Glomerular endothelial cell (primary cell): Measurements from ENCODE around the gene TPM1. TPM values are rescaled to one million over a fixed set of nuclear protein-coding genes. Genes with fewer than 3 reads are reported as not detected.

Source experiments
- DNase-seq: peaks from one replicate; pipeline ENCODE4 v3.0.0-alpha.2; 2011; ENCODE audit warnings: low read depth, low spot score; ENCODE audit errors: extremely low read depth
- total RNA-seq: library from RNA; depleted of rRNA; stranded (reverse); fragments of >200 nt; gene quantifications from 2 replicates; pipeline ENCODE4 v1.2.3, GENCODE V29; 2015

Gene TPM1
- total RNA-seq, 1 donor from 2014 or later, result 748 TPM

DNA sequence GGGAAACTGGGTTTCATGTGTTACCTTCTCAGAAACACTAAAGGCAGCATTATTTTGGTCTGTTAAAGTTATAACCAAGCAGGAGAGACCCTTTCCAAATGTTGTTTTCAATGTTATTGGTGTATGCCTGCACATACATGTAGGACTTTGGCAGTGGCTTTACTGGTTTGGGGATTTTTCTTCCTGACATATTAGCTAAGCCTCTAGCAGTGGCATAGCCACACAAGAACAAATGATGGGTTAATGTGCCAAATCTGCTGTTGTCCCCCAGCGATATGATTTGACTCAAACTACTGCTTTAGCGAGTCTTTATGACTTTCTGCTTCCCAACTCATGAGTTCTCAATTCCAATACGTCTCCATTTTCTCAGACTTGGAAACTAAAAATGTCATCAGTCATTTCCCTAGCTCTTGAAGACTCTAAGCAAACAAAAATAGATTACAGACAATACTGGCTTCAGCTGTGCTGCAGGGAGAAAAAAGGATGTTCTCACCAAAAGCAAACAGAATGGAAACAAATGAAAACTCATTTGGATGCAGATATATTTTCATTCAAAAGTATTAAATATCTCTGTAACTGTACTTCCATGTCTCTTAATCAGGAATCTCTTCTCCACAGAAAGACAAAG, 29.6 kb downstream of the TPM1 start:
- DNase-seq, result no peak

DNA sequence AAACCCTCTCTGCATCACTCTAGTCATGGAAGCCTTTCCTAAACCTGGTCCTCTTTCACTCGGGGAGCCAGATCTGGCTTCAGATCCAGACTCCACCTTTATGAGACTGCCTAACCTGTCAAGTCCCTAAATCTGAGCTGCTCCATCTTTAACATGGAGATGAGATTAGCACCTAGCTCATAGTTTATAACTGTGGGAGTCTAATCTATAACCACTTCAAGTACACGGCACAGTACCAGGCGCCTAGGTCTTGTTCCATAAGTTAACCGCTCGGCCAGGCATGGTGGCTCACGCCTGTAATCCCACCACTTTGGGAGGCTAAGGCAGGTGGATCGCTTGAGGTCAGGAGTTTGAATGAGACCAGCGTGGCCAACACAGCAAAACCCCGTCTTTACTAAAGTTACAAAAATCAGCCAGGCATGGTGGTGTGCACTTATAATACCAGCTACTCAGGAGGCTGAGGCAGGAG, 30.3 kb downstream of the TPM1 start:
- DNase-seq, result no peak

DNA sequence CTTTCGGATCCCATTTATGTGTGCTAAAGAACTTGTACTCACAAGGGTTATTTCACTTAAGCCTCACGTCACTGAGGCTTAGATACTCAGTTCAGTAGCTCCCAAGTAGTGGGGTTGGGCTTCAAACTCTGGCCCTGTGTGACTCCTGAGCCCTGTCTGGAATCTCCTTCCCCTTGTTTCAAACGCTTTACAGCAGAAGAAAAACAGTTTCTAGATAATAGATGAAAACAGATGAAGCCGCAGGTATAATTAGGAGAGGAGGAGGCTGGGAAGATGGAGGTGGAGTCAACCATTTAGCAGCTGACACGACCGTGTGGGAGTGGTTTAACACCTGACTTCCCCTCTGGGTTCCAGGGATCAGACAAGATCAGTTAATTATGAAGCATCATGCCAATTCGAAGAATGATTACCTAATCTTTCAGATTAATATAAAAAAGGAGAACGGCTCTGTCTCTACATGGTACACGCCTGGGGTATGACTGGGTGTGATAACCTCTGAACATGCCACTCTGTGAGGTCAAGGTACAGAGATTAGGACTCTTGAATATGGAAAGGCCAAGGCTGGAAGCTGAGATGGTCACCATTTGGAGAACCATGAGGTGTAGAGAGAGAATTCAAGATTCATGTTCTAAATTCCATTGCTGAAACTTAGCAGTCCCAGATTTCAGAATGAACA, 31.1 kb downstream of the TPM1 start:
- no peak for DNase-seq

DNA sequence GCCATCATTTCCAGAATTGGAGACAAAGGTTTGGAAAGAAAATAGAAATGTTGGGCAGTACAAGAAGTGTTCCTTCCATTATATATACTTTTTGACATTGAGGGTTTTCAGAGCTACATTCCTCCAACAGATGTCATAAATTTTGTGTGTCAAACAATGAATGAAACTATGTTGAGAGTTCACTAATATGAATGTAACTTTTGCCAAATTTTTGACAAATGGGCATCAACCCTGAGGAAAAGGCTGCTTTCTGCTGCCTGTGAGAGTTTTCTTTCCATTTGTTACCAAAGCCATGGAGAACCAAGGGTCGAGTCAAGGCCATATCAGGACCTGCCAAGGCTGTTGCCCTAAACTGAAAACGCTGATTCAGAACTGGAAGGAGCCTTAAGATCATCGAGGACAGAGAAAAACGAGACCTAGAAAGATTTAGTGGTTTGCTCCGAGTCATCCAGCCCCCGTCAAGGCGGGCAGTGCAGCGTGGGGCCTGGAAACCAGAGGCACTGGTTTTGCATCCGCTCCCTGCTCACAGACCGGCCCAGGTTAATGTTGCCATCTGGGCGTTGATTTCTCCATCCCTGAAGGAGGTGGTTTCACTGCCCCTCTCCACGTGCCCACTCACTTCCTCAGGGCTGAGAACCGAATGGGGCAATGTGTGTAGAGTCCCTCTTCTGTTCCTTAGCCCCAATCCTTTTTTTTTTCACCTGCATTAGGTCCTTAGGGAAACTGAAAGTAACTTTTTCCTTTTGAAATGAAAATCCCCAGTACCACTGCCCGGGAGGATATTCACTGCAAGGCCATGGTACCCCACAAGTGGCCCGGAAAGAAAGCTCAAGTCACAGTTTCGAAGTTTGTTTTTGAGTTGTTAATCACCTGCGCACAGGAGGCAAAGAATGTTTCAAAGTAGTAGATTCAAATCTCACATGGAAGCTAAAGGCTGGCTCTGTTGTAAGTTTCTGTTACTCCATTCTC, 32.8 kb downstream of the TPM1 start:
- no peak for DNase-seq

DNA sequence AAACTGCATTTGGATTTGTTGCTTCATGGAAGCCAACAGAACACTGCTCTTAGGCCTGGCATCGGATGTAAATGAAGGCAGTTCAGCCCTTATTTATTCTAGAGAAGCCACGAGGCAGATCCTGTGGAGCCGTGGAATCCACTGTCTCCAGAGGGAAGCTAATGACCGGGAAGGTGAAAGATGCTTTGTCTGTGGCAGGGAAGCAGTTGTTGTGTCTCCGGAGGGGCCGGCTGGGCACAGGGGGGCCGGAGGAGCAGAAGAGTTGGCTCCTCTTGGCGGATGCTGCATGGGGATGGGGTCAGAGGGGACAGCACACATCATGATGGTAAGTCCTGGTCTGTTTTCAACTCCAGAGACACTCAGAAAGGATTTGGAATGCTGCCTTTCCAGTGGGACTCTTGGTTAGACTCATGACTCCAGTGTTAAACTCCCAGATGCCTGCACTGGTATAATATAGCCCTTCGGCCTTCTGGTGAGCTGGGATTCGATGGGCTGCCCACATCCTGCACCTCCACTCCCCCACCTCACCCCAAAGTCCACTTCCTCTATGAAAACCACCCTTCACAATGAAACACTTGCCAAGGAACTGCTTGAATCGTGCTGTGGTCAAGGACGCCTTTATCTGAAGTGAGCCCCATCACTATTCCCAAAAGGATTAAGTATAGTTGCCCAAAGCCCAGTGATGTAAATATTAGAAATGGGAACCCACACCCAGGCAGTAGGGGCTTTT, 33.6 kb downstream of the TPM1 start:
- no peak for DNase-seq

DNA sequence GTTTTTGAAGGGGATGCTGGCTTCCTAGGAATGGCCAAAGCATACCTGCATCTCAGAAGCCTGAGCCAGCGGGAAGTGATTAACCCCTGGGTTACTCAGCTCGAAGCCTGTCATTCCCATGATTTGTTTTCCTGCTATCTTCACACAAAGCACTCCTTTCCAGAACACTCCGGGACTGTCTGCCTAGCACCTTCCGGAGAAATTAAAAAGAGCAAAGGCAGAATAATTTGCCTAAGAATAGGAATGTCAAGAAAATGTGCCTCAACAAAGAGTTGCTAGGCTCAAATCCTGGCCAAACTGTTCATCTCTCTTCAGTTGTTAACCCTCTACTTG, 34.1 kb downstream of the TPM1 start:
- DNase-seq, result no peak

DNA sequence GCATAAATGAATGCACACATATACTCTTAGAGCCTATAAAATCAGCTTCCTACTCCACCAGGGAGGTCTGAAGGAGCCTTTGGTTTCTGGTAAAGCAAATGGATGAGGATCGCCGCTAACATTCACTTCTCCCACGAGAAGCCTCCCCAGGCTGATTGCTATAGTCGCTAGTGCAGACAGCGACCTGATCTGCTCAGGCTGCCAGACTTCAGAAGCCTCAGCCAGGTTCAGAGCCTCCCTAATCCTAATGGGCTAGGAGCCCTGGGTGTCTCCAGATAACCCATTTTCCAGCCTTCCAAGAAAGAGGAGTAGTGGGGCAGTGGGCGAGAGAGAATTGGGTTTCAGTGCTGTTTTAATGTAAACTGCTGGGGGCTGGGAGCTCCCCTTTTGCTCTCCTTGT, 35.4 kb downstream of the TPM1 start:
- no peak for DNase-seq

DNA sequence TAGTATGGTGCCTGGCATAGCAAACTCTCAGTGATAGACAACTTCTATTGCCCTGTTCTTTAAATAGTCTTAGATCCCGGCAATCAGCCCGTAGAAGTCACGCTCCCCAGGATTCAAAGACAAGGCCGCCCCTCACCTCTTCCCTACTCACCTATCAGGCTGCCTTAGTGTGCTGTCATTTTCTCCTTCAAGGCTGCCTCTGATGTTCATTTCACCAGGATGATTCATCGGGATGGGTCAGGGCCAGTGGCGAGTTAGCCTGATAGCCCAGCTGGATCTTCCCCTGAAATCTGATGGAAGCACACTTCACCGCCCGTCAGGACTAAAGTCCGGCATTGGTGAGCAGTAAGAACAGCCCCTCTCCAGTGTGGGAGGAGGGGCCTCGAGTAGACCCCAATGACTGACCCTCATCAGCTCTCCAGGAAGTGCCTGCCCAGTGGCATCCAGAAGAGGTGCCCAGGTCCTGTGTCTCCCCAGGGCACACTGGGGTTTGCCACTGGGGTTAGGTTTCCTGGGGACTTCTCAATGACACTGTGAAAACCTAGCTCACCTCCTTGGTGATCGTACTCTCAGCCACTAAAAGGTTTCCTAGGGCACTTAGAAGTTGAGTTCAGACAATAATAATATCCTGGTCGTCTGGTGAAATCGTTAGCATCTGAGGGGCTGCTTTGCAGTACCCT, 37.5 kb downstream of the TPM1 start:
- no peak for DNase-seq

DNA sequence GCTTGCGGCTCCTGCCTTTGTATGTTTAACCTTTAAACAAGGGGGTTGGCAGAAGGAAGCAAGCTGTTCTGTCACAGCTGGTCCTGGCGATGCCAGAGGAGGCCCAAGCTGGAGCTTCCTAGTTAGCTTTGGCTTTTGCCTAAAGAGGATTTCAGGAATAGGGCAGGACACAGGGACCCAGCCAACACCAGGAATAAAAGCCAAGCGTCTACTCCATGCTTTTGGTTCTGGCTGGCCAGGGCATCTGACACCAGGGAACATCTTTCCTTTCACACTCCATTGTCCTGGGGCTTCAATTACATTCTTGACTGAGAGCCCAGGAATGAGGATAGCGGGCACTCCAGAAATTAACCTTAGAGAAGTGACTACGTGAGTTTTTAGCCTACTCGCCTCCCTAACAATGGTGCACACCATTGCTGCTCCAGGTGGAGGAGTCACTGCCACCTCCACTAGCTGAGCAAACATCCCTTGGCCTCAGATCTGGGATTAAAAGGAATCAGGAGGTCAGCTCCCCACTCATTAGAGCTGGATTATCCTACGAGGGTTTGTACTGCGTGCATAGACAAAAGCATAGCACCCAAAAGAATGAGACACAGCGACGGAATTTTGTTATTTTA, 38.2 kb downstream of the TPM1 start:
- DNase-seq, result no peak

DNA sequence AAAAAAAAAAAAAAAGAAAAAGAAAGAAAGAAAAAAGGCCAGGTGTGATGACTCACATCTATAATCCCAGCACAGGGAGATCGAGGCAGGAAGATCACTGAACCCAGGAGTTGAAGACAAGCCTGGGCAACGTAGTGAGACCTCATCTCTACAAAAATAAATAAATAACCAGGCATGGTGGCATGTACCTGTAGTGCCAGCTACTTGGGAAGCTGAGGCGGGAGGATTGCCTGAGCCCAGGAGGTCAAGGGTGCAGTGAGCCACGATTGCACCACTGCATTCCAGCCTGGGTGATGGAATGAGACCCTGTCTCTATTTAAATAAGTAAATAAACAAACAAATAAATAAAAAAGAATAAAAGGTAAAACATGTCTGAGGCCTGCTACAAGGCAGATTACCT, 39.8 kb downstream of the TPM1 start:
- DNase-seq, result no peak

DNA sequence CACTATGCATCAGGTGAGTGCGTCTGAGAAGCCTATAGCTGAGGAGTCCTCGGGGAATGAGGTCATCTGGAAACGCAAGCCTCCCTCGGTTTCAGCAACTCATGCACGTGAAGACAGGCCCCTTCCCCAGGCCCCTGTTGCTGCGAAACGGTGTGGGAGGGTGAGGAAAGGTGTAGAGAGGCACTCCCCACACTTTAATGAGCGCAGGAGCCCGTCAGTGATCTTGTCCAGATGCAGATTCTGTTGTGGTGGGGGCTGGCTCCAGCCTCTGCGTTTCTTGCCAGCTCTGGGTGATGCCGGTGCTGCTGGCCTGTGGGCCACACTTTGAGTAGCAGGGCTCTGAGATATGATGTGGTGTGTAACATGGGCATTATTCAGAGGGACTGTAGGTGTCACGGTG, 40.5 kb downstream of the TPM1 start:
- no peak for DNase-seq

DNA sequence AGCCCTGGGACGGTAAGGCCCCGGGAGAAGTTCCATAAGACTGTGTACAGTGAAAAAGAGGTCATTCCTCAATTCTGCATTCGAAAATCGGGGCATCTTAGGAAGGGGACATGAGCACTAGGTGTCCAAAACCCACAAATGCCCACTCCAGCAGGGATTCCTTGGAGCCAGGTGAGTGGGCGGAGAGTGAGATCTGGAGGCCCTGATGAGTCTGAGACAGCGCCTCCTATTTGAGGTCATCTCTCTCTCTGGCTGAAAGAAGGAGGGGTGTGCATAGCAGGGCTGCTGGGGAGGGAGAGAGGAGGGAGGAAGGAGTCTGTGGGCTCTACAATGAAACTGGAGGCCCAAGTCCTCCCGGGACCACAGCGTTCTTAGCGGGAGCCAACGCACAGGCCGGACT, 41.0 kb downstream of the TPM1 start:
- no peak for DNase-seq

DNA sequence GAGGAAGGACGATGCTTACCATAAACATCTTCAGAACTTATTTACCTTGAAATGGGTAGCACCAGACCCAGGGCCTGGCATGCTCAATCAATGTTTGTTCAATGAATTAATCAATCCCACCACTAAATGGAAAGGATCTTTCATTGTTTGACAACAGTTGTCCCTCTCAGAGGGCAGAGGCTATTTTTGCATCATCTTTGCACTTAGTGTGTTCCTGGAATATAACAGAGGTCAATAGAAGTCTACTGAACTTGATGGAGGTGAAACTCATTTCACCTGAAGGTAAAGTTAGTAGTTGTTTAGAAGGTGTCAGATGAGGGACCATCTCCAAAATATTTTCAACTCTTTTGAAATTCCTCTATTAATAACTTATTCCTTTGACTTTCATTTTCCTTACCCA, 42.3 kb downstream of the TPM1 start:
- no peak for DNase-seq

DNA sequence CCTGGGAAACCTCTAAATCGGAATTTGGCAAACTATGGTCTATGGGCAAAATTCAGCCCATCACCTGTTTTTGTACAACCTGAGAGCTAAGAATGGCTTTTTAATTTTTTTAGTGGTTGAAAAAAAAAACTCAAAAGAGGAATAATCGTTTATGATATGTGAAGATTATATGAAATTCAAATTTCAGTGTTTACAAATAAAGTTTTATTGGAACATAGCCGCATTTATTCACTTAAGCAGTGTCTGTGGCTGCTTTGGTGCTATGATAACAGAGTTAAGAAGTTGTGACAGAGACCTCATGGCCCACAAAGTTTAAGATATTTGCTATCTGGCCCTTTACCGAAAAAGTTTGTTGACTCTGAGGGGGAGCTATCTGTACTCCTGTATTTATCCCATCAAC, 42.7 kb downstream of the TPM1 start:
- DNase-seq, result no peak

DNA sequence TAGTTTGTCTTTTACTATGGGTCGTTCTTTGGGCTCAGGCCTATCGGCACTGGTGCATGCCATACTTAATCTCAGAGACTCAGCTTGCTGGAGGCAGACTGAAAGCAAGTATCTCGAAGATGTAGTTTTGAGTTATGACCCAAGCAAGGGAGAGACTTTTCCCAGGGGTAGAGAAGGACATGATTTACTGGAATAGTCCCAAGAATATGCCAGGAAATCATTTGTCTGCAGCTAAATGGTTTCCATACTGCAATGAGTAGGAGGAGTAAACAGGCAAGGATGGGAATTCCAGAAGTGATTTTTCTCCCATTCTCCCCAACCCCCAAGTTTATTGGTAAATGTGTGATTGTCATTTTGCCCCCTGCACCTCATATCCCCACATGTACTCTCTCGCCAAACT, 43.7 kb downstream of the TPM1 start:
- DNase-seq, result no peak

DNA sequence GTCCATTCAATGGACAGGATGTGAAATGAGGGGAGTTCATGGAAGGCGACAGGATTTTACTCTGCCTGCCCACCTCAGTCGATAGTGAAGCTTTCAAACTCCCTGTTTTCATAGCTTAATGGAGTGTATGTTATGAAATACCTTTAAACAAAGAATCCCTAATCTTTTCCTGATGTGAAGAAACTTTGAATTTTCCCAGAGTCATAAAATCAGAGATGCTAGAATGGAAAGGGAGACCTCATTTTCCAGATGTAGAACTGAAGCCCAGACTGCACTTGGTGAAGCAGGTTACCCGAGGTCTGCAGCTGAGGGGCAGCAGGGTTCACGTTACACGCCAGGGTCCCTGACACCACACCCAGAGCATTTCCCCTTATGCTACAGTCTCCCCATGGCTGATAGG, 44.4 kb downstream of the TPM1 start:
- no peak for DNase-seq

DNA sequence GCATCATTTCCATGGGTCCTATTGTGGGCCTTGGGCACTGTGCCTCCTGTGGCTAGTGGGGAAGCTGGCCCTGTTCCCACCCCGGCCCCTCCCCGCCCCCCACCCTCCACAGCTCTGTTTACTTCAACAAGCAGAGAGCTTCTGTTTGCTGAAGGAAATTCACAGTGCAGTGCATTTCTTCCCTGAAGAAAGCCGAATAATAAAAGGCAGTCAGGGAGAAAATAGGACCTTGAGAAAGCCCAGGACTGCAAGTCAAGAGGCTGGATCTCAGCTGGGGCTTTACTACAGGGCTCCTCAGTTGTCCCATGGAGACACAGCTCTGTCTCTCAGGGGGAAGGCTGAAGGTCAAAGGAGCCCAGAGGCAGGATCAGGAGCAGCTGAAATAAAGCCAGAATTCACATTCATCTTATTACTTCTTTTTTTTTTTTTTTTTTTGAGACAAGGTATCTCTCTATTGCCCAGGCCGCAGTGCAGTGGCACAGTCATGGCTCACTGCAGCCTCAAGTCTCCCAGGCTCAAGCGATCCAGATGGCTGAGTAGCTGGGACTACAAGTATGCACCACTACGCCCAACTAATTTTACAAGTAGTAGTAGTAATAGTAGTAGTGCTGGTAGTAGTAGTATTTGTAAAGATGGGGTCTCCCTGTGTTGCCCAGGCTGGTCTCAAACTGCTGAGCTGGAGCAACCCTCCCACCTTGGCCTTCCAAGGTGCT, 46.1 kb downstream of the TPM1 start:
- no peak for DNase-seq

DNA sequence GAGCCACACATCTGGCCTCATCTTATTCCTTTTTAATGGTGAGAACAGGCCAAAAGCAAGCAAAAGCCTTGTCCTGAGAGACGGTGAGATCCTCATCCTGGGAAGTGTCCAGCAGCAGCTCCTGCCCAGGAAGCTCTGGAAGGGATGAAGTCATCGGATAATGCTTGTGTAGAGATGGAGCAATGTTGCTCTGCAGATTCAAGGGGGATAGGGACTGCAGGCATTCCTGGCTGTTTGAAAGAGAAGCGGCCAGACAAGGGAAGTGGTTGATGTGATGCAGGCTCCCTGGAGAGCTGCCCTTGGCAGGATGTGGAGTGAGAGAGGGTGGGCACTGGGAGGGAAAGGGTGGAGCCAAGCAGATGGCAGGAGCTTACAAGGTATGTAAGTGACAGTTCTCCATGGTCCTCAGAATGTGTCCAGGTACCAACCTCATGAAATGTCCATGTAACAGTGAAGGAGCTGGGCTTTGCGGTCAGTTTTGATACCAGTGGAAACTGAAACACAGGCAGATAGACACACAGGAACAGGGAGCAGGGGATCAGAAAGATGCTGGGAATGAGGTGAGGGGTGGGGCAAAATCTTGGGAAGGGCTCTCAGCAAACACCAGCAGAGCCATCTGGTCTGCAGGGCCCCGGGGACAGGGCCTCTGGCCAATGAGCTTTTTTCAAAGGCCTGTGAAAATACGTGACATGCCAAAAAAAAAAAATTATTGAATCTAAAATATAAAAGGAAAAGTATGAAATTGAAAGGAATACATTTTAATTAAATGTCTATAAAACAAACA, 46.9 kb downstream of the TPM1 start:
- DNase-seq, result no peak

DNA sequence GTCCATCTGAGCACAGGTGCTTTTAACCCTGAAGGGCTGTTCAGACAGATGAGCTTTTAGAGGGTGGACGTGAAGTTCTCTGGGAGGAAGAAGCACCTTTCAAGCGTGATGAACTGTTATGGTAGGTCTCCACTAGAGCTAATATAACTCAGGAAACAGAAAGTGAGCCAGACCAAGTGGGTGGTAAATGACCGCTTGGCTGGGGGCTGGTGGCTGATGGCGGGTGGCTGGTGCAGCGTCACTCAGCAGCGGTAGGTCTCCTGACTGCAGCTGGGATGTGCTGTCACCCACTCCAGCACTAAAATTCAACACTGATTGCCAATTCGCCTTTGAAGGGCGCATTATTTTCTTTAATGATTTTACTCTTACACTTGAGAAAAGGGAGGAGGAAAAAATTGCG, 47.9 kb downstream of the TPM1 start:
- DNase-seq, result no peak
